OCI-LY7 (cell line): ENCODE results near the gene FANCC.

ENCODE experiments used
- EZH2phosphoT487 ChIP-seq: fragments of 200-600 bp; sonication (generic); IDR thresholded peaks from 2 replicates; pipeline ENCODE4 v1.6.1; 2018; ENCODE audit warnings: low read depth, borderline replicate concordance, mild to moderate bottlenecking, mixed run types, antibody characterized with exemption, low read length, moderate library complexity, mixed read lengths
- TF ChIP-seq, protein P1 (sequence below): fragments of 200-600 bp; sonication (generic); conservative IDR thresholded peaks from 2 replicates; pipeline ENCODE4 v1.5.1; 2014; ENCODE audit warnings: mild to moderate bottlenecking, antibody characterized with exemption, low read length, moderate library complexity, mixed read lengths

DNA sequence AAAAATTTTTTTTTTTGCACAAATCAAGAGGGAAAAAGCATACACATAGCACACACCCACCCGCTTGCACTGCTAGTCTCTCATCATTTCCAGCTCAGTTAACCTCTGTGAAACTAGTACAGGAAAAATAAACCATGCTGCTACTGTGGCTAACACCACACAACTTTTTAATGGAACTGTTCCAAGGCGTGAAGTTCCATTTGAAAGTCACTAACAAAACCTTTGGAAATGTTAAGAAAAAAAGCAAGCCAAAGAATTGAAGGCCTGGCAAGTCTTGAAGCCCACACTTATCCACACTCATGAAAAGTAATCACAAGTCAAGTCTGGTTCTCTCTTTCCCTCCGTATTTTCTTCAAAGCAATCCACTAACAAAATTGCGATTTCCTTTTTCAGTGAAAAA lies 116.3 kb downstream of the FANCC start:
- no peak for TF ChIP-seq EZH2phosphoT487
- TF ChIP-seq, protein P1, sequence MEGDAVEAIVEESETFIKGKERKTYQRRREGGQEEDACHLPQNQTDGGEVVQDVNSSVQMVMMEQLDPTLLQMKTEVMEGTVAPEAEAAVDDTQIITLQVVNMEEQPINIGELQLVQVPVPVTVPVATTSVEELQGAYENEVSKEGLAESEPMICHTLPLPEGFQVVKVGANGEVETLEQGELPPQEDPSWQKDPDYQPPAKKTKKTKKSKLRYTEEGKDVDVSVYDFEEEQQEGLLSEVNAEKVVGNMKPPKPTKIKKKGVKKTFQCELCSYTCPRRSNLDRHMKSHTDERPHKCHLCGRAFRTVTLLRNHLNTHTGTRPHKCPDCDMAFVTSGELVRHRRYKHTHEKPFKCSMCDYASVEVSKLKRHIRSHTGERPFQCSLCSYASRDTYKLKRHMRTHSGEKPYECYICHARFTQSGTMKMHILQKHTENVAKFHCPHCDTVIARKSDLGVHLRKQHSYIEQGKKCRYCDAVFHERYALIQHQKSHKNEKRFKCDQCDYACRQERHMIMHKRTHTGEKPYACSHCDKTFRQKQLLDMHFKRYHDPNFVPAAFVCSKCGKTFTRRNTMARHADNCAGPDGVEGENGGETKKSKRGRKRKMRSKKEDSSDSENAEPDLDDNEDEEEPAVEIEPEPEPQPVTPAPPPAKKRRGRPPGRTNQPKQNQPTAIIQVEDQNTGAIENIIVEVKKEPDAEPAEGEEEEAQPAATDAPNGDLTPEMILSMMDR: no peak
